PFSK-1 (cell line): ENCODE data around the gene TNFSF13.

Experiments
- FOXP2 ChIP-seq: optimal IDR thresholded peaks from 2 replicates; pipeline ENCODE3; 2011; ENCODE audit warnings: borderline replicate concordance, control low read depth, inconsistent platforms; ENCODE audit not compliant: insufficient read depth; ENCODE audit errors: extremely low read length, extremely low read depth
- POLR2AphosphoS5 ChIP-seq: IDR thresholded peaks from 2 replicates; pipeline ENCODE4 v1.6.1; 2012; ENCODE audit warnings: low read depth, mild to moderate bottlenecking, control low read depth, low read length, moderate library complexity
- REST ChIP-seq, 2 experiments: IDR thresholded peaks; 2 replicates each; pipeline versions ENCODE4 v1.6.1 to v1.8.0; 2011 to 2012; ENCODE audit warnings: low read depth in 2 of 2, low read length in 2 of 2, control low read depth in 1 of 2, inconsistent platforms in 1 of 2, mild to moderate bottlenecking in 1 of 2, moderate library complexity in 1 of 2; ENCODE audit not compliant: insufficient read depth in 1 of 2
- SIN3A ChIP-seq: IDR thresholded peaks from 2 replicates; pipeline ENCODE4 v1.6.1; 2012; ENCODE audit warnings: mild to moderate bottlenecking, low read length, moderate library complexity, borderline replicate concordance; ENCODE audit not compliant: insufficient read depth
- TAF1 ChIP-seq: IDR thresholded peaks from 2 replicates; pipeline ENCODE4 v1.6.1; 2012; ENCODE audit warnings: low read length, control low read depth, borderline replicate concordance; ENCODE audit not compliant: insufficient read depth

The TNFSF13 gene

GRCh38 chr17:7523033-7523432 is 35.5 kb upstream of the TNFSF13 start:
- no peak for TF ChIP-seq TAF1
- no peak for TF ChIP-seq FOXP2
- no peak for TF ChIP-seq POLR2AphosphoS5
- no peak for TF ChIP-seq REST (IDR thresholded peaks at IDR 0.05; ENCODE audit: insufficient read depth in 1 of 2, low read depth in 2 of 2, low read length in 2 of 2)
- no peak for TF ChIP-seq SIN3A

- TF ChIP-seq POLR2AphosphoS5 (no peak), FOXP2 (no peak), TAF1 (no peak), SIN3A (no peak), REST (IDR thresholded peaks at IDR 0.05; ENCODE audit: insufficient read depth in 1 of 2, low read depth in 2 of 2, low read length in 2 of 2) (no peak)
These were observed 29.7 kb upstream of the TNFSF13 start for GRCh38 chr17:7528842-7529241.

DNA sequence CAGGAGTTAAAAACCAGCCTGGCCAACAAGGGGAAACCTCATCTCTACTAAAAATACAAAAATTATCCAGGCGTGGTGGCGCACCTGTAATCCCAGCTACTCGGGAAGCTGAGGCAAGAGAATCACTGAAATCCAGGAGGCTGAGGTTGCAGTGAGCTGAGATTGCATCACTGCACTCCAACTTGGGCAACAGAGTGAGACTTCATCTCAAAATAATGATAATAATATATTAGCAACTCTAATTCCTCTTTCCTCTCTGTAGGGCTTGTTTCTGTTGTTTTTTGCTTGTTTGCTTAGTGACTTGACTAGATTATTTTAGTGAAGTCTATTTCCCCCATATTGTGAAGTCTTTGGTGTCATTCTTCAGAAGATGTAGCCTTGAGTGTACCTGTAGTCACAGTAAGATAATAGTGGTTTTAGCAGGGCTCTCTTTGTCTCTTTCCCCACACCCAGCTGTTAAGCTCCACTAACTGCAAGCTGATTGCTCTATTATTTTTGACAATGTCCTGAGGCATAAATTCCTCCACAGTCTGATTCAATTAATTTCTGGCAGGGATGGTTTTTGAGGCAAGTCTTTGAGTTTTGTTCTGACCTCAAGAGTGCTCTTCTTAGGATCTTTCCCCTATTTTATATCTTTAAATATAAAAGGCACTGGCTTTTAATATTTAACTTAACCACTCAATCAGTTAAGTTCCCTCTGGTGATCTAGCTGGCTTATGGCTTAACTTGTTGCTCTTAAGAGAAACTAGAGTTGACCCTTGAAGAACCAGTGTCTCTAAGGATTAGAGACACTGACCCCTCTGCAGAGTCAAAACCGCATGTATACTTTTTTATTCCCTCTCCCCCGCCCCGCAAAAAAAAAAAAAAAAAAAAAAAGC is 28.3 kb upstream of the TNFSF13 start:
- TF ChIP-seq FOXP2, result no peak
- TF ChIP-seq POLR2AphosphoS5, result no peak
- no peak for TF ChIP-seq REST (IDR thresholded peaks at IDR 0.05; ENCODE audit: insufficient read depth in 1 of 2, low read depth in 2 of 2, low read length in 2 of 2)
- no peak for TF ChIP-seq SIN3A
- no peak for TF ChIP-seq TAF1

DNA sequence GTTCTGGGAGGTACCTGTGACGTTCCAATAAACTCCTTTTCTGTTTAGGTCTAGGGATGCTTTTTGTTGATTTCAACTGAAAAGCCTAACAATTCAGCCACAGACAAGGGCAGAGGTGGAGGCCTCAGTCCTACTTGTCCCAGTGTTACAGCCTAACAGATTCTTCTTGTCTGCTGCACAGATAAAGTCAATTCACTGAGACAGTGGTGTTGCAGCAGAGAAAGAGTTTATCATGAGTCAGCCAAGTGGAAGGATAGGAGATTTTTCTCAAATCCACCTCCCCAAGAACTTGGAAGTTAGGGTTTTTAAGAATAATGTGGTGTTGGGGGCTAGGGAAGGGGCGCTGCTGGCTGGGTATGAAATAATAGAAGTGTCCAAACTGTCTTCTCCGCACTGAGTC is 20.5 kb upstream of the TNFSF13 start:
- TF ChIP-seq FOXP2, result no peak
- no peak for TF ChIP-seq POLR2AphosphoS5
- TF ChIP-seq SIN3A, result no peak
- no peak for TF ChIP-seq TAF1
- no peak for TF ChIP-seq REST (IDR thresholded peaks at IDR 0.05; ENCODE audit: insufficient read depth in 1 of 2, low read depth in 2 of 2, low read length in 2 of 2)
